Astrocyte (in vitro differentiated cells and primary cell): ENCODE measurements around the gene LRRC27. TPM values are rescaled to one million over a fixed set of nuclear protein-coding genes. Genes with fewer than 3 reads are reported as not detected.

ENCODE experiments used
- DNase-seq: peaks from one replicate; pipeline ENCODE4 v3.0.0-alpha.2; 2010; ENCODE audit warnings: low read depth
- FAIRE-seq: peaks from 2 replicates; lab custom pipeline; 2011; peaks lifted over from hg19 to GRCh38; lab: Jason Lieb, UNC
- H2AFZ ChIP-seq: 2 replicates; pipeline ENCODE4 v1.6.0; 2012; ENCODE audit warnings: low read depth, low read length, inconsistent platforms
- H3K27ac ChIP-seq: 2 replicates; pipeline ENCODE4 v1.5.1; 2011; ENCODE audit warnings: low read depth, low read length, inconsistent platforms
- H3K27me3 ChIP-seq: 2 replicates; pipeline ENCODE4 v1.6.0; 2011; ENCODE audit warnings: low read length, inconsistent platforms; ENCODE audit not compliant: insufficient read depth
- H3K36me3 ChIP-seq: 2 replicates; pipeline ENCODE4 v1.5.1; 2011; ENCODE audit warnings: low read length, inconsistent platforms; ENCODE audit not compliant: insufficient read depth
- H3K4me1 ChIP-seq: 2 replicates; pipeline ENCODE4 v1.5.1; 2011; ENCODE audit warnings: low read length, inconsistent platforms; ENCODE audit not compliant: insufficient read depth
- H3K4me2 ChIP-seq: 2 replicates; pipeline ENCODE4 v1.6.0; 2012; ENCODE audit warnings: low read length, inconsistent platforms
- H3K4me3 ChIP-seq: 2 replicates; pipeline ENCODE4 v1.5.1; 2011; ENCODE audit warnings: low read depth, mild to moderate bottlenecking, low read length, inconsistent platforms; ENCODE audit not compliant: insufficient read depth
- H3K79me2 ChIP-seq: 2 replicates; pipeline ENCODE4 v1.6.0; 2012; ENCODE audit warnings: mild to moderate bottlenecking, low read length, inconsistent platforms; ENCODE audit not compliant: insufficient read depth
- H3K9ac ChIP-seq: 2 replicates; pipeline ENCODE4 v1.6.0; 2012; ENCODE audit warnings: mild to moderate bottlenecking, low read length, inconsistent platforms
- H3K9me3 ChIP-seq: 2 replicates; pipeline ENCODE4 v1.5.1; 2012; ENCODE audit warnings: low read depth, mild to moderate bottlenecking, low read length, inconsistent platforms; ENCODE audit not compliant: insufficient read depth
- H4K20me1 ChIP-seq: 2 replicates; pipeline ENCODE4 v1.6.0; 2012; ENCODE audit warnings: low read length, inconsistent platforms; ENCODE audit not compliant: insufficient read depth
- H3K27ac Mint-ChIP-seq: one replicate; pipeline ENCODE4 v1.8.0; 2021; ENCODE audit warnings: mild to moderate bottlenecking, mixed read lengths; ENCODE audit not compliant: unreplicated experiment
- H3K27me3 Mint-ChIP-seq: one replicate; pipeline ENCODE4 v1.8.0; 2021; ENCODE audit warnings: low read depth, mixed read lengths; ENCODE audit not compliant: unreplicated experiment
- H3K36me3 Mint-ChIP-seq: one replicate; pipeline ENCODE4 v1.8.0; 2021; ENCODE audit warnings: low read depth, mixed read lengths; ENCODE audit not compliant: unreplicated experiment
- H3K4me1 Mint-ChIP-seq: one replicate; pipeline ENCODE4 v1.8.0; 2021; ENCODE audit warnings: low read depth, mixed read lengths; ENCODE audit not compliant: unreplicated experiment
- H3K4me3 Mint-ChIP-seq: one replicate; pipeline ENCODE4 v1.8.0; 2021; ENCODE audit warnings: mild to moderate bottlenecking, moderate library complexity, mixed read lengths; ENCODE audit not compliant: unreplicated experiment
- H3K9me3 Mint-ChIP-seq: one replicate; pipeline ENCODE4 v1.8.0; 2021; ENCODE audit warnings: mild to moderate bottlenecking, mixed read lengths; ENCODE audit not compliant: unreplicated experiment
- EZH2 ChIP-seq: IDR thresholded peaks from 2 replicates; pipeline ENCODE4 v1.6.1; 2012; ENCODE audit warnings: mild to moderate bottlenecking, low read length, inconsistent platforms; ENCODE audit not compliant: insufficient read depth
- total RNA-seq: library from RNA; stranded (reverse); gene quantifications from 2 replicates; pipeline ENCODE4 v1.2.1, GENCODE V29; 2021
- TF ChIP-seq, protein P1 (sequence below): IDR thresholded peaks from 2 replicates; pipeline ENCODE4 v1.5.1; 2011; ENCODE audit warnings: low read depth, mild to moderate bottlenecking, inconsistent platforms, low read length, moderate library complexity; ENCODE audit not compliant: insufficient read depth

LRRC27 gene
- total RNA-seq, 1 donor from 2014 or later = 8.0 TPM

DNA sequence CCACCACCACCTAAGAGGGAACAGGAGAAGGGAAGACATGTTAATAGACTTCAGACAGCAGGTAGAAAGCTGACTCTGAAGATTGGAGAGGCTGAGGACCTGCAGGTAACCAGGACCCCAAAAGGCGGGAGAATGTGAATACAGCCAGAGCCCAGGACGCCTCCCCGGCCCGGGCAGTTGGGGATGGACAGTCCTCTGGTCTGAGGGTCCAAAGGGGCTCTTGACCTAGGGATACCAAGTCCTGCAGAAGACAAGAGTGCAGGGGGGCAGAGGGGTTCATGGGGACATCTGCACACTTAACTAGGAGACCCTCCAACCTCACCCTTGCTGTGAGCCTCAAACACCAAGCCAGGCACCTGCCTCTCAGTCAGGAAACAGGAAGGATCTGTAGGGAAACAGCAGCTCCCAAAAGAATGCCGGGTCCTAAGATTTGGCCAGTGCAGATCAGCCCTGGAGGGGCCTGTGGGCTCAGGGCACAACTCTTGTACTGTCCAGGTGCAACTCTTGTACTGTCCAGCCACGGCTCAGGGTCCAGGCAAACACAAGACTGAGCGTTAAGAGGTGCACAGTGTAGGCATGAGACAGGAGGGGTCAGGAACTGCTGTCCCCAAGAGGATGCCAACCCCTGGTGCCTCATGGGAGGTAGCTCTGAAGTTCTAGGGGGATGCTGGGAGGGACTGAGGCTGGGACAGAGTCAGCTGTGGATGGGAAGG lies 22.0 kb upstream of the LRRC27 start:
- H3K4me1 ChIP-seq = peaks cover 9% of the 10 kb centered on the region
- H3K27ac ChIP-seq = no peak overlapping the region
- Mint-ChIP-seq H3K9me3 (peaks cover 14% of the 10 kb centered on the region), H3K27ac (no peak overlapping the region), H3K4me1 (peaks cover 2% of the 10 kb centered on the region), H3K36me3 (peaks cover 3% of the 10 kb centered on the region), H3K4me3 (peak overlapping the region; percentile 69), H3K27me3 (peaks cover 30% of the 10 kb centered on the region)
- H3K9ac ChIP-seq = no peak overlapping the region
- no peaks in the 10 kb centered on the region for H3K36me3 ChIP-seq
- no peak for DNase-seq
- FAIRE-seq = no peak
- no peaks in the 10 kb centered on the region for H3K9me3 ChIP-seq
- no peak overlapping the region for H3K4me2 ChIP-seq
- no peak overlapping the region for H3K4me3 ChIP-seq
- no peak overlapping the region for H2AFZ ChIP-seq
- peaks cover 3% of the 10 kb centered on the region for H3K27me3 ChIP-seq
- TF ChIP-seq, protein P1, sequence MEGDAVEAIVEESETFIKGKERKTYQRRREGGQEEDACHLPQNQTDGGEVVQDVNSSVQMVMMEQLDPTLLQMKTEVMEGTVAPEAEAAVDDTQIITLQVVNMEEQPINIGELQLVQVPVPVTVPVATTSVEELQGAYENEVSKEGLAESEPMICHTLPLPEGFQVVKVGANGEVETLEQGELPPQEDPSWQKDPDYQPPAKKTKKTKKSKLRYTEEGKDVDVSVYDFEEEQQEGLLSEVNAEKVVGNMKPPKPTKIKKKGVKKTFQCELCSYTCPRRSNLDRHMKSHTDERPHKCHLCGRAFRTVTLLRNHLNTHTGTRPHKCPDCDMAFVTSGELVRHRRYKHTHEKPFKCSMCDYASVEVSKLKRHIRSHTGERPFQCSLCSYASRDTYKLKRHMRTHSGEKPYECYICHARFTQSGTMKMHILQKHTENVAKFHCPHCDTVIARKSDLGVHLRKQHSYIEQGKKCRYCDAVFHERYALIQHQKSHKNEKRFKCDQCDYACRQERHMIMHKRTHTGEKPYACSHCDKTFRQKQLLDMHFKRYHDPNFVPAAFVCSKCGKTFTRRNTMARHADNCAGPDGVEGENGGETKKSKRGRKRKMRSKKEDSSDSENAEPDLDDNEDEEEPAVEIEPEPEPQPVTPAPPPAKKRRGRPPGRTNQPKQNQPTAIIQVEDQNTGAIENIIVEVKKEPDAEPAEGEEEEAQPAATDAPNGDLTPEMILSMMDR = no peak
- no peak for TF ChIP-seq EZH2
- no peaks in the 10 kb centered on the region for H3K79me2 ChIP-seq
- peaks cover 7% of the 10 kb centered on the region for H4K20me1 ChIP-seq

DNA sequence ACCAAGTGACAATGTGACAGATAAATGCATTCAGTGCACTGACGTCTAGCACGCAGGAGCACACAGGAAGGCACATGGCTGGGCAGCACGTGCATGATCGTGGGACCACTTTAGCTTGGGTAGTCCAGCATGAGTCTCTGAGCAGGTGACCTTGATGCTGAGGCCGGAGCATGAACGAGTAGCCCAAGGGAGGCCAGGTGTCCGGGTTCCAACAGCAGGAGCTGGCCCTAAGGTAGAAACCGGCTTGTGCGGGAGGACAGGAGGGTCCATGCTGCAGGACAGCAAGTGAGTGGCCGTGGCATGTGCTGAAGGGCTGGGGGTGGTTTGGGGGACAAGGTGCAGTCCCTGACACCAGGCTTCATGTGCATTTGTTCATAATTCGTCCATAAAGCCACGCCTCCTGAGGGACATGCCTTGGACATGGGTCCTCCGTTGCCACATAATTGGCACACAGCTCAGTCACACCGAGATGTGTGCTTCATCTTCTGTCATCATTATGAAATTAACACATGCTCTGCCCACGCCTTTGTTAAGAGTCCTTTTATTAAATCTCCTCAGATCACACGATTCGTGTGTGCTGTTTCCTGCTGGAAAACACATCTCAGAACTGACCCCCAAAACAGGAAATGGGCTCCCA lies 21.2 kb upstream of the LRRC27 start:
- Histone ChIP-seq H3K9ac (no peak overlapping the region), H3K4me3 (no peak overlapping the region), H3K9me3 (no peaks in the 10 kb centered on the region), H3K79me2 (no peaks in the 10 kb centered on the region), H4K20me1 (peaks cover 4% of the 10 kb centered on the region), H2AFZ (no peak overlapping the region), H3K27me3 (peaks cover 3% of the 10 kb centered on the region), H3K4me1 (peaks cover 9% of the 10 kb centered on the region), H3K36me3 (no peaks in the 10 kb centered on the region), H3K27ac (no peak overlapping the region), H3K4me2 (no peak overlapping the region)
- FAIRE-seq = no peak
- H3K4me1 Mint-ChIP-seq = peaks cover 2% of the 10 kb centered on the region
- no peak for TF ChIP-seq EZH2
- TF ChIP-seq, protein P1 = no peak
- no peak overlapping the region for H3K27ac Mint-ChIP-seq
- no peak overlapping the region for H3K4me3 Mint-ChIP-seq
- no peak for DNase-seq
- H3K36me3 Mint-ChIP-seq = peaks cover 3% of the 10 kb centered on the region
- H3K9me3 Mint-ChIP-seq = peaks cover 13% of the 10 kb centered on the region
- peaks cover 26% of the 10 kb centered on the region for H3K27me3 Mint-ChIP-seq
